Measurements from ENCODE around the gene BEST1. TPM values are rescaled to one million over a fixed set of nuclear protein-coding genes. Genes with fewer than 3 reads are reported as not detected.
A peak's percentile ranks its signal among the peaks of the same experiment; 100 is the strongest.

Gene BEST1
- total RNA-seq, 4 donors from 2014 or later: 0.89 to 2.8 (median 1.5) TPM

DNA sequence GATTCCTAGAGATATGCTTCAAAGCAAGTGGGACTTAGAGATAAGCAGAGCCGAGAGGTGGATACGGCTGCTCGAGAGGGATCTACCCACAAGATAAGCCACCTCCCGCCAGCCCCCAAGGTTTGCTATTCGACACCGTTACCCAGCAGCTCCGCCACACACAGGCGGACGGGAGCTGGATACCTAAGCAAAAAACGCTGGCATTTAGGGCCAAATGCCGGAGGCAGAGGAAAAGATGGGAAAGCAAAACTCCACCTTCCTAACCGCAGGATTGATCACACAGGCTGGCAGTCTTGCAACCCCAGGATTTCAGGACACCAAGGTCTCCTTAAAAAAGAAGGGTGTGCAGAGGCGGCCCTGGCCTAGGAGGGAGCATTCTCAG is 16.6 kb downstream of the BEST1 start:
- intact Hi-C loops (cut with DNase I; ENCODE audit: low total_unique reads): no loop called here
- peak overlapping the region; percentile 89 for H3K4me3 ChIP-seq (ENCODE audit: low read depth, poor library complexity, severe bottlenecking)
- no peak for TF ChIP-seq POLR2A (IDR thresholded peaks at IDR 0.05)
- TF ChIP-seq, protein P1, sequence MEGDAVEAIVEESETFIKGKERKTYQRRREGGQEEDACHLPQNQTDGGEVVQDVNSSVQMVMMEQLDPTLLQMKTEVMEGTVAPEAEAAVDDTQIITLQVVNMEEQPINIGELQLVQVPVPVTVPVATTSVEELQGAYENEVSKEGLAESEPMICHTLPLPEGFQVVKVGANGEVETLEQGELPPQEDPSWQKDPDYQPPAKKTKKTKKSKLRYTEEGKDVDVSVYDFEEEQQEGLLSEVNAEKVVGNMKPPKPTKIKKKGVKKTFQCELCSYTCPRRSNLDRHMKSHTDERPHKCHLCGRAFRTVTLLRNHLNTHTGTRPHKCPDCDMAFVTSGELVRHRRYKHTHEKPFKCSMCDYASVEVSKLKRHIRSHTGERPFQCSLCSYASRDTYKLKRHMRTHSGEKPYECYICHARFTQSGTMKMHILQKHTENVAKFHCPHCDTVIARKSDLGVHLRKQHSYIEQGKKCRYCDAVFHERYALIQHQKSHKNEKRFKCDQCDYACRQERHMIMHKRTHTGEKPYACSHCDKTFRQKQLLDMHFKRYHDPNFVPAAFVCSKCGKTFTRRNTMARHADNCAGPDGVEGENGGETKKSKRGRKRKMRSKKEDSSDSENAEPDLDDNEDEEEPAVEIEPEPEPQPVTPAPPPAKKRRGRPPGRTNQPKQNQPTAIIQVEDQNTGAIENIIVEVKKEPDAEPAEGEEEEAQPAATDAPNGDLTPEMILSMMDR (IDR thresholded peaks at IDR 0.05): no peak
- DNase-seq (ENCODE audit: low spot score in 2 of 2): peak; percentile 36 to 86
- WGBS, 2 donors: 1% methylated on average over 13 of the region's 13 CpGs

DNA sequence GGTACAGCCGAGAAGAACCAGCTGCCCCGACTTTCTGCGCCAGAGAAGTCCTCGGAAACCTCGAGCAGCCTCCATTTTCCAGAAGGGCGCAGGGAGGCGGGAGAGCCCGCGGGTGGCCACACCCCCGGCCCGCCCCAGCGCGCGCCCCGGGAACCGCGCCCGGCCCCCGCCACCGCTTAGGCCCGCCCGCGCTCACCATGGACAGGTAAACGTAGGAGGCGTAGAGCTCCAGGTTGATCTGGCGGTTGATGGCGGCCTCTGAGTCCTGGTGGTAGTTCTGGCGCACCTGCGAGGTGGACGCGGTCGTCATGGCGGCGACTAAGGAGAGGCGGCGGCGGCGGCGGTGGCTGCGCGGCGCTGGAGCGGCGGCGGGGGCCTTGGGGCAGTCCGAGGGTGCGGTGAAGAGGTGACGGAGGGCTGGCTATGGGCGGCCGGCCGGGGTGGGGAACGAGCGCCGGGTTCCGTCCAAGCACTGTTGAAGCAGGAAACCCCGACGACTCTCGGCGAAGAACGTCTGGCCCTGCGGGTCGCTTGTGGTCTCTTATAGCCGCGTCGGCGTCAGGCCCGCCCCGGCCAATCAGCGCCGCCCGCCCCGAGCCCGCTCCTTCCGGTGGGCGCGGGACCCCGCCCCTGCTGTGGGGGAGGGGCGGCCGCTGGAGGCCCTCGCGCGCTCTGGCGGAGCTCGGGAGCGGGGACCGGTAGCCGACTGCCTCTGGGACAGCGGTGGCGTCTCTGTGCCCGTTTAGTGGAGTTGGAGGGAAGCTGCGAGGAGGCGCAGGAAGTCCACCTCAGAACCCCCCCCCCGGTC is 17.2 kb downstream of the BEST1 start, which contains the start of gene FTH1:
FTH1 (minus strand) TSS at position 519 of the 808 bp plus-strand sequence; CDS start at position 310, 209 bp downstream.
- DNase-seq (ENCODE audit: low spot score in 2 of 2): peak; percentile 90 to 99
- intact Hi-C loops (cut with DNase I; ENCODE audit: low total_unique reads): no loop called here
- H3K4me3 ChIP-seq (ENCODE audit: low read depth, poor library complexity, severe bottlenecking): peak within 1 kb of the TSS; percentile 89
- peak in 1 of 2 donors; percentile 97 for TF ChIP-seq POLR2A (IDR thresholded peaks at IDR 0.05)
- TF ChIP-seq, protein P1 (IDR thresholded peaks at IDR 0.05): peak in 1 of 3 donors; percentile 30
- WGBS, 2 donors: 0% methylated on average over 16 to 43 of the region's 93 CpGs

DNA sequence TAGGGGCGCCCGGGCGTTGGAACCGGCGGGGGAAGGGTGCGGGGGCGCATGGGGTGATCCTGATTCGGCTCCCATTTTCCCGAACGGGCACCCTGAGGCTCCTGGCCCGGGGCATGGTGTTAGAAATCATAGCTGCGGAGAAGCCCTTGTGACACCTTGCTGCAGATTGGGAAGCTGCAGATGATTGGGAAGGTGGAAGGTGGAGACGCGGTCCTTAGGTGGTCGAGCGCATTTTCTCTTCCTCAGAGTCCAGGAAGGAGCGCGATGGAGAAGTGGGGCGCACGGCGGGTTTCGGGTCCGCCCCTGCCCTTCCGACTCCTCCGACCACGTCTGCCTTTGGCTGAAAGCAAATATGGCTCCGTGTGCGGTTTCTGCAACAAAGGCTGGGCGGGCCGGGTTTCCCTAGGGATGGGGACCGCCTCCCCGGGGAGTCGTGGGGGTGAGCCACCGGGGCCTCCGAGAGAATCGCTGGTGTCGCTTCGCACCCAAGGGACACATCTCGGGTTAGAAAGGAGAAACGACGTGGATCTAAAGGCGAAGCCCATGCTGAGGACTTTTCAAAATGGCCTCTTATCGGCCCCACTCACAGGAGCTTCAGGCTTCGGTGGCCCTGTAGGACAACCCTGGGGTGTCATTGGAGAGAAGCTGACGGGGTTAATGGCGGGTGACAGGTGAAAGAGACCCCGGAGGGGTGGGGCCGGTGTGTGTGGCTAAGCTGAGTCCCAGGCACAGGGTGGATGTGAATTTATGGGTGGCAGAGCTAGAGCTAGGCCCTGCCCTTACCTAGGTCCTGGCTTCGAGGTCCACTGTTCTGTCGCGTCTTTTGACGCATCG is 18.0 kb downstream of the BEST1 start:
- WGBS, 2 donors: 10 to 11% methylated on average over 42 to 53 of the region's 53 CpGs
- TF ChIP-seq POLR2A (IDR thresholded peaks at IDR 0.05): no peak

DNA sequence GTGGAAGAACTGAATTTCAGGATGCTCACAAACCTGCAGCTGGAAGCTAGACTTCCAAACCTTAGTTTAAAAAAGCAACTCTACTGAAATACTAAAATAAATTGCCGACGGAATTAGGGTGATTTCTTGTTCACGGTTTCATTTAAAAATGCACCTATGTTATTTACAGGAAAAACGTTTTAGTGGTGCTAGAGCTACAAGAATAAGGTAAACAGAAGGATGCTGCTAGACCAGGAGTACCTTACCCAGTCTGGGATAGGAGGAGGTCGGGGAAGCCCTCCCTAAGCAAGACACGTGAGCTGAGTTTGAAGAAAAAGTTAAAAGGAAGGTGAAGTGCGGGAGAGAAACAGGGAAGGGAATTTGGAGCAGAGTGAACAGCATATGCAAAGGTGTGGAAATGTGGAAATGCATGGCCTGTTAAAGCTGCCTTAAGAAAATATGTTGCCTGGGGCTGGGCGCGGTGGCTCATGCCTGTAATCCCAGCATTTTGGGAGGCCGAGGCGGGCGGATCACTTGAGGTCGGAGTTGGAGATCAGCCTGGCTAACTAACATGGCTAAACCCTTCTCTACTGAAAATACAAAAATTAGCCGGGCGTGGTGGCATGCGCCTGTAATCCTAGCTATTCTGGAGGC is 18.7 kb downstream of the BEST1 start:
- TF ChIP-seq, protein P1 (IDR thresholded peaks at IDR 0.05): no peak
- TF ChIP-seq POLR2A (IDR thresholded peaks at IDR 0.05): no peak
- peak overlapping the region; percentile 60 for H3K4me3 ChIP-seq (ENCODE audit: low read depth, poor library complexity, severe bottlenecking)
- intact Hi-C loops (cut with DNase I; ENCODE audit: low total_unique reads): no loop called here
- 54 to 61% methylated on average over 16 of the region's 16 CpGs for WGBS, 2 donors
- peak in 1 of 2 donors; percentile 77 for DNase-seq (ENCODE audit: low spot score in 2 of 2)

More for the DNA sequence above, 18.0 kb downstream of the BEST1 start:
- intact Hi-C loops (cut with DNase I; ENCODE audit: low total_unique reads): no loop called here
- peak; percentile 43 to 91 for DNase-seq (ENCODE audit: low spot score in 2 of 2)
- H3K4me3 ChIP-seq (ENCODE audit: low read depth, poor library complexity, severe bottlenecking): peak overlapping the region; percentile 60

DNA sequence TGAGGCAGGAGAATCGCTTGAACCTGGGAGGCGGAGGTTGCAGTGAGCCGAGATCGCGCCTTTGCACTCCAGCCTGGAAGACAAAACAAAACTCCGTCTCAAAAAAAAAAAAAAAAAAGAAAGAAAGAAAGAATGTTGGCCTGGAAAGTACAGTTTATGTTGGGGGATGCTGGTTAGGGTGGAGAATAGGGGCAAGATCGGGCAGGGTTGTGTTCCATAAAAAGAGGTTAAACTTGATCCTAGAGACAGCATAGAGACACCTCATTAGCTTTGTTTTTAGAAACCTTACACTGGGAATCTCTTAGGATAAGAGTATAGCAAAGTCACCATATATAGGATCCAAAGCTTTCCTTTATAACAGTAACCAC is 19.2 kb downstream of the BEST1 start:
- no peak overlapping the region for H3K4me3 ChIP-seq (ENCODE audit: low read depth, poor library complexity, severe bottlenecking)

More for the DNA sequence above, 19.2 kb downstream of the BEST1 start:
- 49 to 50% methylated on average over 7 of the region's 7 CpGs for WGBS, 2 donors
- intact Hi-C loops (cut with DNase I; ENCODE audit: low total_unique reads): no loop called here
- TF ChIP-seq, protein P1 (IDR thresholded peaks at IDR 0.05): no peak
- no peak for TF ChIP-seq POLR2A (IDR thresholded peaks at IDR 0.05)
- no peak for DNase-seq (ENCODE audit: low spot score in 2 of 2)
